IgD-negative memory B cell (primary cell): Measurements from ENCODE around the gene GBA3. TPM values are rescaled to one million over a fixed set of nuclear protein-coding genes. Genes with fewer than 3 reads are reported as not detected.

ENCODE experiments used
- H3K27ac Mint-ChIP-seq, 3 donors: one replicate each; pipeline ENCODE4 v1.8.0; 2020 to 2022; ENCODE audit warnings: mild to moderate bottlenecking in 3 of 3, mixed read lengths in 3 of 3, moderate library complexity in 1 of 3
- H3K27me3 Mint-ChIP-seq: one replicate; pipeline ENCODE4 v1.8.0; 2021; ENCODE audit warnings: mixed read lengths
- H3K36me3 Mint-ChIP-seq: one replicate; pipeline ENCODE4 v1.8.0; 2020; ENCODE audit warnings: mild to moderate bottlenecking, mixed read lengths
- H3K4me1 Mint-ChIP-seq, 3 donors: one replicate each; pipeline ENCODE4 v1.8.0; 2020 to 2022; ENCODE audit warnings: mixed read lengths in 3 of 3, mild to moderate bottlenecking in 1 of 3
- H3K4me3 Mint-ChIP-seq, 4 donors: one replicate each; pipeline ENCODE4 v1.8.0; 2020 to 2022; ENCODE audit warnings: mild to moderate bottlenecking in 4 of 4, mixed read lengths in 4 of 4, moderate library complexity in 3 of 4
- H3K9me3 Mint-ChIP-seq, 3 donors: one replicate each; pipeline ENCODE4 v1.8.0; 2020 to 2021; ENCODE audit warnings: mixed read lengths in 3 of 3, mild to moderate bottlenecking in 1 of 3
- polyA plus RNA-seq: library from polyadenylated mRNA; unstranded; fragments of 300-500 nt; fragmentation: Illumina TruSeq; gene quantifications from one replicate; pipeline ENCODE4 v1.2.3, GENCODE V29; 2021

The GBA3 gene
- polyA plus RNA-seq, 1 donor from 2014 or later: not detected

GRCh38 chr4:22859318-22859717 lies 166.6 kb downstream of the GBA3 start:
- Mint-ChIP-seq H3K27ac (no peak overlapping the region), H3K9me3 (peaks cover under 1 to 4% (median 3%) of the 10 kb centered on the region in 3 donors)

More at GRCh38 chr4:22859318-22859717, 166.6 kb downstream of the GBA3 start:
- H3K27me3 Mint-ChIP-seq: no peaks in the 10 kb centered on the region
- H3K4me1 Mint-ChIP-seq: peaks cover 0 to 2% (median 0%) of the 10 kb centered on the region in 3 donors
- no peak overlapping the region for H3K4me3 Mint-ChIP-seq
- H3K36me3 Mint-ChIP-seq: no peaks in the 10 kb centered on the region

Other genes with a start within 250 kb of the GBA3 start
- gene ADGRA3, start 176.9 kb upstream of the GBA3 start, polyA plus RNA-seq: 0.14 TPM